NCI-H1105 treated with DMSO at 0.1 percent for 48 hours (cell line): ENCODE measurements around the gene KLRF1.
A peak's percentile ranks its signal among the peaks of the same experiment; 100 is the strongest.

ENCODE experiments used
- DNase-seq: peaks from one replicate; lab custom pipeline; 2025; lab: John Stamatoyannopoulos, UW

Gene KLRF1

GRCh38 chr12:9827209-9827888 is at the start of gene KLRF1:
Gene KLRF1 (plus strand): TSS chr12:9827481. CDS start chr12:9827545, 64 bp downstream.
- DNase-seq = no peak

GRCh38 chr12:9779209-9779608 is 48.1 kb upstream of the KLRF1 start:
- DNase-seq = no peak

GRCh38 chr12:9781360-9781759 is 45.9 kb upstream of the KLRF1 start:
- no peak for DNase-seq

GRCh38 chr12:9782547-9783382 is 44.5 kb upstream of the KLRF1 start:
- no peak for DNase-seq

- DNase-seq = no peak
These were observed 43.0 kb upstream of the KLRF1 start for GRCh38 chr12:9784326-9784725.

- DNase-seq = no peak
These were observed 42.5 kb upstream of the KLRF1 start for GRCh38 chr12:9784816-9785215.

- DNase-seq = no peak
These were observed 40.3 kb upstream of the KLRF1 start for GRCh38 chr12:9786726-9787717.

- no peak for DNase-seq
These were observed 34.9 kb upstream of the KLRF1 start for GRCh38 chr12:9792185-9792900.

- DNase-seq = no peak
These were observed 34.2 kb upstream of the KLRF1 start for GRCh38 chr12:9792961-9793617.

GRCh38 chr12:9793779-9794395 is 33.4 kb upstream of the KLRF1 start:
- no peak for DNase-seq

GRCh38 chr12:9794484-9795093 is 32.7 kb upstream of the KLRF1 start:
- peak; percentile 22 for DNase-seq

GRCh38 chr12:9795945-9796344 is 31.3 kb upstream of the KLRF1 start:
- DNase-seq = no peak

GRCh38 chr12:9796346-9796745 is 30.9 kb upstream of the KLRF1 start:
- DNase-seq = no peak

GRCh38 chr12:9796971-9797370 is 30.3 kb upstream of the KLRF1 start:
- DNase-seq = no peak

GRCh38 chr12:9797722-9798619 is 29.3 kb upstream of the KLRF1 start:
- DNase-seq = peak; percentile 25

- no peak for DNase-seq
These were observed 27.3 kb upstream of the KLRF1 start for GRCh38 chr12:9799961-9800360.

GRCh38 chr12:9805883-9806282 is 21.4 kb upstream of the KLRF1 start:
- no peak for DNase-seq

- DNase-seq = no peak
These were observed 20.6 kb upstream of the KLRF1 start for GRCh38 chr12:9806714-9807113.

GRCh38 chr12:9808504-9808903 is 18.8 kb upstream of the KLRF1 start:
- no peak for DNase-seq
